Activated CD4-positive, alpha-beta T cell treated with anti-CD3 and anti-CD28 coated beads for 36 hours (primary cell): ENCODE data around the gene NFU1. TPM values are rescaled to one million over a fixed set of nuclear protein-coding genes. Genes with fewer than 3 reads are reported as not detected.
"Not testable (repeated sequence)": the region's sequence is repeated elsewhere in the genome, so short reads cannot be mapped to it uniquely, and the experiment has no call there.

Source experiments
- ATAC-seq: fragments of 200-7000 bp; cut with Tn5 transposase; one replicate; pipeline ENCODE4 v1.10.0; 2021; ENCODE audit warnings: mild to moderate bottlenecking, moderate library complexity
- CTCF ChIA-PET: fragments of 350-600 bp; sonication (Branson Sonifier 250); formaldehyde crosslinking; loops from one replicate; lab custom pipeline; 2021; ENCODE audit warnings: antibody characterized with exemption; lab: Charles Lee
- POLR2A ChIA-PET: fragments of 350-600 bp; sonication (Branson Sonifier 250); formaldehyde crosslinking; loops from one replicate; lab custom pipeline; 2021; ENCODE audit warnings: antibody characterized with exemption, inconsistent platforms; lab: Charles Lee
- DNase-seq: peaks from one replicate; pipeline ENCODE4 v3.0.0-alpha.2; 2020
- H3K27ac Mint-ChIP-seq: one replicate; pipeline ENCODE4 v1.8.0; 2021; ENCODE audit warnings: mixed read lengths
- H3K27me3 Mint-ChIP-seq: one replicate; pipeline ENCODE4 v1.8.0; 2021; ENCODE audit warnings: mixed read lengths
- H3K36me3 Mint-ChIP-seq: one replicate; pipeline ENCODE4 v1.8.0; 2021; ENCODE audit warnings: low read depth, mixed read lengths
- H3K4me1 Mint-ChIP-seq: one replicate; pipeline ENCODE4 v1.8.0; 2021; ENCODE audit warnings: mixed read lengths
- H3K4me3 Mint-ChIP-seq: one replicate; pipeline ENCODE4 v1.8.0; 2021; ENCODE audit warnings: mild to moderate bottlenecking, moderate library complexity, mixed read lengths
- H3K9me3 Mint-ChIP-seq: one replicate; pipeline ENCODE4 v1.8.0; 2021; ENCODE audit warnings: low read depth, mixed read lengths
- intact Hi-C, 2 experiments: fragments of 100-400 bp; cut with DNase I in 1 of 2; cut with micrococcal nuclease in 1 of 2; formaldehyde crosslinking; loops; one replicate each; pipeline versions ENCODE4 v1.14.2 to v1.15.1; 2022 to 2024; cut with DNase I, micrococcal nuclease
- total RNA-seq, 2 experiments: library from RNA; stranded (reverse); gene quantifications; one replicate each; pipeline ENCODE4 v1.2.3, GENCODE V29; 2021

NFU1 gene
- total RNA-seq, 2 experiments from 2014 or later = 30.0 to 34.3 TPM

GRCh38 chr2:69380072-69380917 is 56.9 kb downstream of the NFU1 start:
- DNase-seq = no peak
- Mint-ChIP-seq H3K27me3 (no peaks in the 10 kb centered on the region), H3K36me3 (peaks cover 16% of the 10 kb centered on the region), H3K4me1 (peaks cover 51% of the 10 kb centered on the region), H3K9me3 (no peaks in the 10 kb centered on the region), H3K4me3 (no peak overlapping the region), H3K27ac (peak overlapping the region; percentile 39)
- intact Hi-C loops = loop anchor here in 1 of 2 experiments (10.0 kb wide), 2 partner anchors 615 to 875 kb away; partner anchors contain the start of gene PCYOX1
- ATAC-seq = peak; percentile 25
- POLR2A ChIA-PET = interaction anchor here (0.6 kb wide), 1 partner anchor 167 kb away, joined by 3 read pairs; no protein-coding TSS in a partner anchor
- CTCF ChIA-PET = interaction anchor here (4.1 kb wide), 1 partner anchor 10 kb away, joined by 15 read pairs; no protein-coding TSS in a partner anchor

DNA sequence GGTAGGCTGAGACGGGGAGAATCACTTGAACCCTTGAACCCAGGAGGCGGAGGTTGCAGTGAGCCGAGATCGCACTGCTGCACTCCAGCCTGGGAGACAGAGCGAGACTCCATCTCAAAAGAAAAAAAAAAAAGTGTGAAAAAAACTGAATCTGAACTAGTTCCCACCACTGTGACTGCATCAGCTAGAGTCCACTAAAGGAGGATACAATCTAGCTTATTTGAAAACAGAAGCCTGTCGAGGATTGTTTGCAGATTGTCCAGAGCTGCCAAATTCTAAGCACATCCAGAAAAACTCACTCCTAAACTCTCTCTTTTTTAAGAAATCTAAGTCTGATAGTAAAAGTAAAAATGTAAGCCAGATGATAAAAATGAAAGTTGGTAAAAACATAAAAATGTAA is 60.8 kb downstream of the NFU1 start:
- POLR2A ChIA-PET = interaction anchor here (1.2 kb wide), 1 partner anchor 61 kb away, joined by 3 read pairs; the partner anchor contains the start of gene NFU1
- intact Hi-C loops = loop anchor here (5.0 kb wide), 3 partner anchors 131 to 336 kb away; no protein-coding TSS in a partner anchor
- DNase-seq (no peak), ATAC-seq (no peak)
- CTCF ChIA-PET = interaction anchor here (0.5 to 4.1 kb wide), 19 partner anchors 7 to 627 kb away, joined by 3 to 19 read pairs (median 3); partner anchors contain the start of gene NFU1
- H3K9me3 Mint-ChIP-seq = no peaks in the 10 kb centered on the region
- H3K27me3 Mint-ChIP-seq = no peaks in the 10 kb centered on the region
- H3K4me1 Mint-ChIP-seq = peaks cover 21% of the 10 kb centered on the region
- no peak overlapping the region for H3K4me3 Mint-ChIP-seq
- H3K36me3 Mint-ChIP-seq = peaks cover 11% of the 10 kb centered on the region
- no peak overlapping the region for H3K27ac Mint-ChIP-seq

- H3K27ac Mint-ChIP-seq = peak overlapping the region; percentile 1
- no peaks in the 10 kb centered on the region for H3K27me3 Mint-ChIP-seq
- H3K4me1 Mint-ChIP-seq = peaks cover 15% of the 10 kb centered on the region
- ChIA-PET CTCF (interaction anchor here (0.5 to 4.1 kb wide), 32 partner anchors 8 to 628 kb away, joined by 3 to 19 read pairs (median 3); partner anchors contain the start of gene NFU1), POLR2A (interaction anchor here (1.2 kb wide), 1 partner anchor 62 kb away, joined by 3 read pairs; the partner anchor contains the start of gene NFU1)
- H3K4me3 Mint-ChIP-seq = no peak overlapping the region
- H3K9me3 Mint-ChIP-seq = no peaks in the 10 kb centered on the region
- no peak for DNase-seq
- peak; percentile 85 for ATAC-seq
- H3K36me3 Mint-ChIP-seq = peaks cover 12% of the 10 kb centered on the region
- intact Hi-C loops = loop anchor here (1.0 to 5.0 kb wide), 5 partner anchors 62 to 339 kb away; partner anchors contain the start of gene NFU1 (in 1 of the 2)
Measured at GRCh38 chr2:69375494-69376353, 61.5 kb downstream of the NFU1 start.

DNA sequence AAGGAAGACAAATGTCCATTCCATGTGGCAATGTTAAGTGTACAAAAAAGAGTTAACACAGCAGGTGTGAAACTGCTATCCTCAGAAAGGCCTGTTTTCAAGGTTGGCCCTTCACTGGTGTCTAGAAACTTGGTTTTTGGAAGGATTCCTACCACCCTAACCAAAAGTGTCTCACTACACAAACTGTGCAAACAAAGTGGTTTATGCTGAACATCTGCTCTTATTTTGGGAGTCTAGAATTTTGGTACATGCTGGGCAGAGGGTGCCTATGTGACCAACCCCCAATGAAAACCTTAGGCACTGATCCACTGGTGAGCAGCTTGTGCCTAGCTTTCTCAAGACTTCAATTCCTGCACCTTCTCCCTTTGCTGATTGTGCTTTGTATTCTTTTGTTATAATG is 64.5 kb downstream of the NFU1 start:
- intact Hi-C loops = no loop called here
- ChIA-PET CTCF (interaction anchor here (0.5 to 1.5 kb wide), 5 partner anchors 13 to 690 kb away, joined by 3 to 4 read pairs (median 3); no protein-coding TSS in a partner anchor), POLR2A (interaction anchor here (0.5 to 0.7 kb wide), 4 partner anchors 32 to 167 kb away, joined by 3 to 7 read pairs (median 3); no protein-coding TSS in a partner anchor)
- no peak for ATAC-seq
- peaks cover 11% of the 10 kb centered on the region for H3K4me1 Mint-ChIP-seq
- no peak overlapping the region for H3K4me3 Mint-ChIP-seq
- H3K9me3 Mint-ChIP-seq = no peaks in the 10 kb centered on the region
- H3K27me3 Mint-ChIP-seq = no peaks in the 10 kb centered on the region
- H3K27ac Mint-ChIP-seq = no peak overlapping the region
- DNase-seq = no peak
- peaks cover 24% of the 10 kb centered on the region for H3K36me3 Mint-ChIP-seq

GRCh38 chr2:69369802-69370201 is 67.4 kb downstream of the NFU1 start:
- H3K27ac Mint-ChIP-seq = no peak overlapping the region
- ATAC-seq (no peak), DNase-seq (no peak)
- H3K27me3 Mint-ChIP-seq = no peaks in the 10 kb centered on the region
- H3K4me1 Mint-ChIP-seq = no peaks in the 10 kb centered on the region
- H3K4me3 Mint-ChIP-seq = no peak overlapping the region
- H3K36me3 Mint-ChIP-seq = peaks cover 38% of the 10 kb centered on the region
- intact Hi-C loops = no loop called here
- ChIA-PET CTCF (interaction anchor here (0.7 to 1.5 kb wide), 2 partner anchors 55 to 355 kb away, joined by 3 to 6 read pairs; no protein-coding TSS in a partner anchor), POLR2A (no interaction called here)
- H3K9me3 Mint-ChIP-seq = no peaks in the 10 kb centered on the region

- intact Hi-C loops = no loop called here
- H3K4me1 Mint-ChIP-seq = no peaks in the 10 kb centered on the region
- no peaks in the 10 kb centered on the region for H3K27me3 Mint-ChIP-seq
- H3K9me3 Mint-ChIP-seq = no peaks in the 10 kb centered on the region
- ATAC-seq (no peak), DNase-seq (no peak)
- H3K27ac Mint-ChIP-seq = no peak overlapping the region
- peaks cover 38% of the 10 kb centered on the region for H3K36me3 Mint-ChIP-seq
- ChIA-PET CTCF (interaction anchor here (1.4 kb wide), 1 partner anchor 69 kb away, joined by 3 read pairs; the partner anchor contains the start of gene NFU1), POLR2A (no interaction called here)
- H3K4me3 Mint-ChIP-seq = no peak overlapping the region
Measured at GRCh38 chr2:69368588-69368987, 68.6 kb downstream of the NFU1 start.

DNA sequence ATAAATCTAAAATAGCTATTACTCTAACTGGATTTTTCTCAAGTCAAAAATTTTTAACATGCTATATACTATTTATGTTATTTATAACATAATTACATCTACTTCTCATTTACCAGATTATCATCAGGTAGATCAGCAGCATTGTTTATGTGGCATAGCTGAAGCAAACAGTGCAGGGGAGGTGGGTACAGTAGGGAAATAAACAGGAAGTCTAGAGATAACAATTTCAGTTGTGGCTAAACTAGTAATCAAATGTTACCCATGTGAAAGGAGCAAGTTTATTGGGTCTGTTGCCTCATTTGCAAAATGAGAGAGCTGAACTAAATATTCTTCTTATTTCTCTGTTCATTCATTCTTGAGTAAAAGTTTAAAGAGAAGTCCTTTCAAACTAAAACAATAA is 77.9 kb downstream of the NFU1 start:
- DNase-seq (no peak), ATAC-seq (no peak)
- no peaks in the 10 kb centered on the region for H3K9me3 Mint-ChIP-seq
- no peaks in the 10 kb centered on the region for H3K4me1 Mint-ChIP-seq
- H3K36me3 Mint-ChIP-seq = peaks cover 41% of the 10 kb centered on the region
- no peak overlapping the region for H3K27ac Mint-ChIP-seq
- POLR2A ChIA-PET = no interaction called here
- no peak overlapping the region for H3K4me3 Mint-ChIP-seq
- CTCF ChIA-PET = interaction anchor here (0.7 to 1.7 kb wide), 3 partner anchors 16 to 365 kb away, joined by 3 to 5 read pairs (median 3); no protein-coding TSS in a partner anchor
- no peaks in the 10 kb centered on the region for H3K27me3 Mint-ChIP-seq
- intact Hi-C loops = no loop called here

GRCh38 chr2:69358914-69359313 is 78.3 kb downstream of the NFU1 start:
- intact Hi-C loops = no loop called here
- ATAC-seq (no peak), DNase-seq (no peak)
- Mint-ChIP-seq H3K4me3 (no peak overlapping the region), H3K4me1 (no peaks in the 10 kb centered on the region), H3K9me3 (no peaks in the 10 kb centered on the region), H3K27ac (no peak overlapping the region), H3K36me3 (peaks cover 44% of the 10 kb centered on the region), H3K27me3 (no peaks in the 10 kb centered on the region)
- CTCF ChIA-PET = interaction anchor here (0.7 to 1.7 kb wide), 3 partner anchors 17 to 366 kb away, joined by 3 to 5 read pairs (median 3); no protein-coding TSS in a partner anchor
- POLR2A ChIA-PET = no interaction called here

GRCh38 chr2:69356471-69356870 is 80.8 kb downstream of the NFU1 start:
- intact Hi-C loops = no loop called here
- no peak overlapping the region for H3K27ac Mint-ChIP-seq
- H3K36me3 Mint-ChIP-seq = peaks cover 38% of the 10 kb centered on the region
- no peaks in the 10 kb centered on the region for H3K27me3 Mint-ChIP-seq
- POLR2A ChIA-PET = no interaction called here
- no peaks in the 10 kb centered on the region for H3K4me1 Mint-ChIP-seq
- no peaks in the 10 kb centered on the region for H3K9me3 Mint-ChIP-seq
- CTCF ChIA-PET = no interaction called here
- H3K4me3 Mint-ChIP-seq = no peak overlapping the region
- DNase-seq = no peak
- ATAC-seq = no peak

GRCh38 chr2:69354976-69355375 is 82.3 kb downstream of the NFU1 start:
- POLR2A ChIA-PET, H3K9me3 Mint-ChIP-seq, H3K27me3 Mint-ChIP-seq, DNase-seq, ATAC-seq, H3K27ac Mint-ChIP-seq, H3K4me3 Mint-ChIP-seq, H3K4me1 Mint-ChIP-seq, intact Hi-C loops: not testable (repeated sequence)
- CTCF ChIA-PET = interaction anchor here (1.1 kb wide), 1 partner anchor 49 kb away, joined by 3 read pairs; no protein-coding TSS in a partner anchor
- peaks cover 37% of the 10 kb centered on the region for H3K36me3 Mint-ChIP-seq
